Measurements from ENCODE around the gene AGPAT1. TPM values are rescaled to one million over a fixed set of nuclear protein-coding genes. Genes with fewer than 3 reads are reported as not detected.

The AGPAT1 gene
- total RNA-seq, 2 donors from 2014 or later, result 33.2 to 35.0 TPM

GRCh38 chr6:32127717-32128592 is 47.9 kb downstream of the AGPAT1 start, which contains the start of gene ATF6B:
ATF6B (minus strand) TSS chr6:32128246; CDS start chr6:32128207, 39 bp downstream.
- peak within 1 kb of the TSS; percentile 93 to 99 for H3K27ac Mint-ChIP-seq
- no peaks in the 10 kb centered on the region for H3K9me3 Mint-ChIP-seq
- peak; percentile 92 to 97 for DNase-seq (ENCODE audit: low spot score in 2 of 2)
- ATAC-seq, result peak; percentile 90 to 94
- H3K36me3 Mint-ChIP-seq, result peaks cover 24 to 32% of the 10 kb centered on the region in 2 donors

GRCh38 chr6:32127409-32127716 is 48.5 kb downstream of the AGPAT1 start:
- Mint-ChIP-seq H3K36me3 (peaks cover 24 to 32% of the 10 kb centered on the region in 2 donors), H3K27ac (peak overlapping the region; percentile 93 to 99), H3K9me3 (no peaks in the 10 kb centered on the region)
- ATAC-seq (no peak), DNase-seq (ENCODE audit: low spot score in 2 of 2) (no peak)

GRCh38 chr6:32126880-32127279 is 49.0 kb downstream of the AGPAT1 start:
- H3K36me3 Mint-ChIP-seq, result peaks cover 27 to 32% of the 10 kb centered on the region in 2 donors
- ATAC-seq, result no peak
- DNase-seq (ENCODE audit: low spot score in 2 of 2), result no peak
- H3K27ac Mint-ChIP-seq, result peak overlapping the region; percentile 93 to 99
- no peaks in the 10 kb centered on the region for H3K9me3 Mint-ChIP-seq

GRCh38 chr6:32123681-32124080 is 52.2 kb downstream of the AGPAT1 start:
- ATAC-seq, result no peak
- no peak overlapping the region for H3K27ac Mint-ChIP-seq
- H3K36me3 Mint-ChIP-seq, result peaks cover 22 to 25% of the 10 kb centered on the region in 2 donors
- DNase-seq (ENCODE audit: low spot score in 2 of 2), result no peak
- no peaks in the 10 kb centered on the region for H3K9me3 Mint-ChIP-seq

GRCh38 chr6:32120573-32121059 is 55.3 kb downstream of the AGPAT1 start:
- Mint-ChIP-seq H3K9me3 (no peaks in the 10 kb centered on the region), H3K27ac (no peak overlapping the region), H3K36me3 (peaks cover 5 to 7% of the 10 kb centered on the region in 2 donors)
- ATAC-seq (no peak), DNase-seq (ENCODE audit: low spot score in 2 of 2) (no peak)

- DNase-seq (ENCODE audit: low spot score in 2 of 2) (peak; percentile 76), ATAC-seq (peak; percentile 85 to 90)
- H3K9me3 Mint-ChIP-seq, result no peaks in the 10 kb centered on the region
- peaks cover under 1 to 5% of the 10 kb centered on the region in 2 donors for H3K36me3 Mint-ChIP-seq
- no peak overlapping the region for H3K27ac Mint-ChIP-seq
These were observed 56.9 kb downstream of the AGPAT1 start for GRCh38 chr6:32118782-32119628.

Other genes with a start within 250 kb of the AGPAT1 start
- 1 to 10 TPM in 1 of 2 donors, under 1 TPM in 1; 0.53 to 5.2 TPM for gene C2, start 248.4 kb downstream of the AGPAT1 start, total RNA-seq
- gene CFB, start 230.0 kb downstream of the AGPAT1 start, total RNA-seq, result 1 to 10 TPM; 1.9 to 3.6 TPM
- 10 to 100 TPM; 69.7 to 70.9 TPM for gene NELFE, start 217.1 kb downstream of the AGPAT1 start, total RNA-seq
- gene SKIC2, start 216.9 kb downstream of the AGPAT1 start, total RNA-seq, result 100 to 1,000 TPM in 1 of 2 donors, 10 to 100 TPM in 1; 91.8 to 115 TPM
- gene DXO, start 203.9 kb downstream of the AGPAT1 start, total RNA-seq, result 10 to 100 TPM; 16.2 to 18.5 TPM
- 1 to 10 TPM; 4.1 to 8.1 TPM for gene C4A, start 194.0 kb downstream of the AGPAT1 start, total RNA-seq
- 1 to 10 TPM; 3.9 to 5.2 TPM for gene C4B, start 161.3 kb downstream of the AGPAT1 start, total RNA-seq
- gene CYP21A2, start 137.7 kb downstream of the AGPAT1 start, total RNA-seq, result under 1 TPM; 0.32 to 0.49 TPM
- 10 to 100 TPM; 10.1 to 30.4 TPM for gene TNXB, start 66.7 kb downstream of the AGPAT1 start, total RNA-seq
- 100 to 1,000 TPM in 1 of 2 donors, 10 to 100 TPM in 1; 87.5 to 101 TPM for gene ATF6B, start 47.8 kb downstream of the AGPAT1 start, total RNA-seq
- 10 to 100 TPM in 1 of 2 donors, 1 to 10 TPM in 1; 9.3 to 15.8 TPM for gene FKBPL, start 45.8 kb downstream of the AGPAT1 start, total RNA-seq
- gene PRRT1, start 24.1 kb downstream of the AGPAT1 start, total RNA-seq, result under 1 TPM; 0.77 to 0.84 TPM
- 10 to 100 TPM; 13.6 to 18.7 TPM for gene PPT2, start 21.9 kb downstream of the AGPAT1 start, total RNA-seq
- 10 to 100 TPM; 13.4 to 14.5 TPM for gene EGFL8, start 11.5 kb downstream of the AGPAT1 start, total RNA-seq
- gene RNF5, start 2.3 kb upstream of the AGPAT1 start, total RNA-seq, result 10 to 100 TPM; 62.6 to 86.2 TPM
- 10 to 100 TPM; 21.6 to 26.3 TPM for gene AGER, start 8.2 kb upstream of the AGPAT1 start, total RNA-seq
- 10 to 100 TPM; 65.4 to 88.7 TPM for gene PBX2, start 14.1 kb upstream of the AGPAT1 start, total RNA-seq
- gene GPSM3, start 16.6 kb upstream of the AGPAT1 start, total RNA-seq, result 100 to 1,000 TPM in 1 of 2 donors, 10 to 100 TPM in 1; 84.9 to 151 TPM
- gene NOTCH4, start 48.0 kb upstream of the AGPAT1 start, total RNA-seq, result under 1 TPM; 0.64 to 0.70 TPM
- not detected for gene TSBP1, start 195.8 kb upstream of the AGPAT1 start, total RNA-seq
- not detected for gene BTNL2, start 231.1 kb upstream of the AGPAT1 start, total RNA-seq

All from activated naive CD4-positive, alpha-beta T cell treated with anti-CD3 and anti-CD28 coated beads, Interleukin-2, amount 50 U/mL, for 72 hours (primary cell).